ENCODE data around the gene CCDC68. TPM values are rescaled to one million over a fixed set of nuclear protein-coding genes. Genes with fewer than 3 reads are reported as not detected.

The CCDC68 gene
- total and polyA plus RNA-seq, 2 of the 13 experiments (the other 11 are each of a cell fraction or from before 2014, with no cell fraction given) = 4.6 to 13.3 TPM

GRCh38 chr18:54946149-54946581, 13.1 kb downstream of the CCDC68 start (continued):
- TF ChIP-seq PHF5A (CRISPR knock-in tag; IDR thresholded peaks at IDR 0.05; ENCODE audit: low read depth, unreplicated experiment) (peak; percentile 41), JUN (CRISPR knock-in tag; IDR thresholded peaks at IDR 0.05) (no peak), ZNF713 (CRISPR knock-in tag; IDR thresholded peaks at IDR 0.05) (no peak), RFX5 (IDR thresholded peaks at IDR 0.05; ENCODE audit: low read depth, low read length) (no peak), TCF7 (IDR thresholded peaks at IDR 0.05; ENCODE audit: low read depth) (peak; percentile 82), ZBTB4 (CRISPR knock-in tag; IDR thresholded peaks at IDR 0.05; ENCODE audit: borderline replicate concordance) (no peak), NFATC3 (CRISPR knock-in tag; IDR thresholded peaks at IDR 0.05) (no peak), DMAP1 (CRISPR knock-in tag; IDR thresholded peaks at IDR 0.05) (peak; percentile 83), ZBTB3 (CRISPR knock-in tag; IDR thresholded peaks at IDR 0.05; ENCODE audit: borderline replicate concordance, low read depth) (no peak), NFYB (CRISPR knock-in tag; IDR thresholded peaks at IDR 0.05) (peak; percentile 44; the same call in 1 of the 2 replicates), NFKBIZ (CRISPR knock-in tag; IDR thresholded peaks at IDR 0.05) (peak; percentile 96), SMYD3 (CRISPR knock-in tag; IDR thresholded peaks at IDR 0.05) (peak; percentile 88; the same call in 1 of the 2 replicates), ZNF615 (CRISPR knock-in tag; IDR thresholded peaks at IDR 0.05; ENCODE audit: borderline replicate concordance) (no peak), E2F2 (CRISPR knock-in tag; IDR thresholded peaks at IDR 0.05; ENCODE audit: borderline replicate concordance) (no peak), PHF21A (CRISPR knock-in tag; IDR thresholded peaks at IDR 0.05) (peak; percentile 90), IKZF1 (IDR thresholded peaks at IDR 0.05) (no peak), POGZ (CRISPR knock-in tag; IDR thresholded peaks at IDR 0.05) (peak; percentile 87), NCOA5 (CRISPR knock-in tag; IDR thresholded peaks at IDR 0.05) (no peak), RXRA (CRISPR knock-in tag; IDR thresholded peaks at IDR 0.05) (peak; percentile 74; the same call in 1 of the 2 replicates), GMEB1 (CRISPR knock-in tag; IDR thresholded peaks at IDR 0.05; ENCODE audit: borderline replicate concordance) (peak; percentile 37; the same call in 1 of the 2 replicates), HNF1A (IDR thresholded peaks at IDR 0.05; ENCODE audit: low read depth) (peak; percentile 48; the same call in 1 of the 2 replicates), HNF1A (CRISPR knock-in tag; IDR thresholded peaks at IDR 0.05; ENCODE audit: borderline replicate concordance) (0 out of 2 replicates have a peak, but pooled peaks have one; percentile 54)

Data from HepG2 (cell line).